Activated T-cell treated with anti-CD3 and anti-CD28 coated beads, Interleukin-2, amount 50 U/mL, for 4 hours (primary cell): ENCODE measurements around the gene CAND2. TPM values are rescaled to one million over a fixed set of nuclear protein-coding genes. Genes with fewer than 3 reads are reported as not detected.
"Not testable (repeated sequence)": the region's sequence is repeated elsewhere in the genome, so short reads cannot be mapped to it uniquely, and the experiment has no call there.

Experiments used
- ATAC-seq, 2 donors: fragments of 200-7000 bp; cut with Tn5 transposase; one replicate each; pipeline ENCODE4 v1.10.0; 2021
- DNase-seq: peaks from one replicate; pipeline ENCODE4 v3.0.0-alpha.2; 2020
- H3K27me3 Mint-ChIP-seq: one replicate; pipeline ENCODE4 v1.8.0; 2021; ENCODE audit warnings: low read depth, mixed read lengths
- H3K36me3 Mint-ChIP-seq: one replicate; pipeline ENCODE4 v1.8.0; 2022; ENCODE audit warnings: mixed read lengths; ENCODE audit not compliant: insufficient read depth
- H3K4me1 Mint-ChIP-seq: one replicate; pipeline ENCODE4 v1.8.0; 2021; ENCODE audit warnings: low read depth, mixed read lengths
- H3K4me3 Mint-ChIP-seq: one replicate; pipeline ENCODE4 v1.8.0; 2021; ENCODE audit warnings: mild to moderate bottlenecking, moderate library complexity, mixed read lengths
- H3K9me3 Mint-ChIP-seq: one replicate; pipeline ENCODE4 v1.8.0; 2021; ENCODE audit warnings: mixed read lengths
- total RNA-seq, 3 donors: library from RNA; stranded (reverse); gene quantifications; one replicate each; pipeline ENCODE4 v1.2.1, GENCODE V29; 2021

The CAND2 gene
- total RNA-seq, 3 donors from 2014 or later = 1.0 to 1.9 (median 1.4) TPM

DNA sequence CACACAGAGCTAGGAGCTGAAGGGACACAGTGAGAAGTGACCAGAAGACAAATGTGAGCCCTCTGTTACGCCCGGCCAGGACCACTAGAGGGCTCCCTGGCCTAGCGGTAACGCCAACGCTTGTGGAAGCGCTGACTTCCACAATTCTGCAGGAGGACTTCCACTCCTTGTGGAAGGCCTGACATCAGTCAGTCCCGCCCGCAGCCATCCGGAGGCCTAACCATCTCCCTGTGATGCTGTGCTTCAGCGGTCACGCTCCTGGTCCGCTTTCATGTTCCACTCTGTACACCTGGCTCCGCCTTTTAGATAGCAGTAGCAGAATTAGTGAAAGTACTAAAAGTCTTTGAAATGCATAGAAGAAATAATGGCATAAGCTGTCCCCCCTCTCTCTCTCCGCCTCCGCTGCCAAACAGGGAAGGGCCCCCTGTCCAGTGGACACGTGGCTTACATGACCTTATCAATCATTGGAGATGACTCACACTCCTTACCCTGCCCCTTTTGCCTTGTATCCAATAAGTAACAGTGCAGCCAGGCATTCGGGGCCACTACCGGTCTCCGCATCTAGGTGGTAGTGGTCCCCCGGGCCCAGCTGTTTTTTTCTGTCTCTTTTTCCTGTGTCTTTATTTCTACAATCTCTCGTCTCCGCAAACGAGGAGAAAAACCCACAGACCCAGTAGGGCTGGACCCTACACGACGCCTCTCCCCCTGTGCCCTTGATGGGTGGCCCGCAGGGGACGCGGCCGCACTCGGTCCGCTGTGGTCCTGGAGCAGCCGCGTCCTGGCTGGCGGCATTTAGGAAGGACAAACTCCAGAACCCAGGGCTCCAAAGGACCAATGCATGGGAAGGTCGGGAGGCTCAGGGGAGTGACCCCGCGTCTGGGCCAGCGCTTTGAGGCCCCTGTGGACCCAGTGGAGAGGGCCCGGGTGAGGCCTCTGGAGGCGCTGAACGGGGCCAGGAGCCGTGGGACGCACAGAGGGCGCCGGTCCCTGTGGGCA lies 71.9 kb downstream of the CAND2 start:
- Mint-ChIP-seq H3K36me3 (no peaks in the 10 kb centered on the region), H3K27me3 (peaks cover 13% of the 10 kb centered on the region), H3K4me1 (peaks cover 17% of the 10 kb centered on the region), H3K9me3 (peaks cover 6% of the 10 kb centered on the region), H3K4me3 (peak overlapping the region; percentile 76)
- peak; percentile 74 to 78 for ATAC-seq
- peak; percentile 40 for DNase-seq

DNA sequence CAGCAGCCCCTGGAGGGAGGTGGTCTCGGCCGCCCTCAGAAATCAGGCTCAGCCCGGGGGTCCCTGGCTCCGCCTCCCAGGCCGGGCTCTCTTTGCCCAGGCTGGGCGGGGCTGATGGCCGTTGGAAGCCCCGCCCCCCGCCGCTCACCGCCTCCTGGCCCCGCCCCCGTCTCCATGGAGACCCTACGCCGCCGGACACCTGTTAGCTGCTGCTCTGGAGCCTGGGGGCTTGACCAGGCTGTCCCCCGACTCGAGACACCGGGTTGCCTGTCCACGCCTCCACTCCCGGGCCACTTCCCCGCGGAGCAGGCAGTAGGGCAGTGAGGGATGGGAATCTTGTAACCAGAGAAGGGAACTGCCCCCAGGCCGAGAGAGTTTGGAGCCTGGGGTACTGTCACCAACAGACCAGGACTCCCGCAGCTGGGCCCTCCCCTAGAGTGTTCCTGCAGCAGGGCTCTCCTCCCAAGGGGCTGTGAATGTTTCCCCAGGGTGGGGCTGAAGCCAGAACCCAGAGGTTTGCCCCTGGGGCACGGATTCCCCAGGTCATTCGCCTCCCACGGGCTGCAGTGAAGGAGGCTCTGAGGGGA lies 72.6 kb downstream of the CAND2 start:
- H3K9me3 Mint-ChIP-seq = peaks cover 6% of the 10 kb centered on the region
- peak overlapping the region; percentile 76 for H3K4me3 Mint-ChIP-seq
- ATAC-seq (peak; percentile 52 to 55), DNase-seq (no peak)
- H3K36me3 Mint-ChIP-seq = no peaks in the 10 kb centered on the region
- H3K27me3 Mint-ChIP-seq = peaks cover 13% of the 10 kb centered on the region
- H3K4me1 Mint-ChIP-seq = peaks cover 17% of the 10 kb centered on the region

DNA sequence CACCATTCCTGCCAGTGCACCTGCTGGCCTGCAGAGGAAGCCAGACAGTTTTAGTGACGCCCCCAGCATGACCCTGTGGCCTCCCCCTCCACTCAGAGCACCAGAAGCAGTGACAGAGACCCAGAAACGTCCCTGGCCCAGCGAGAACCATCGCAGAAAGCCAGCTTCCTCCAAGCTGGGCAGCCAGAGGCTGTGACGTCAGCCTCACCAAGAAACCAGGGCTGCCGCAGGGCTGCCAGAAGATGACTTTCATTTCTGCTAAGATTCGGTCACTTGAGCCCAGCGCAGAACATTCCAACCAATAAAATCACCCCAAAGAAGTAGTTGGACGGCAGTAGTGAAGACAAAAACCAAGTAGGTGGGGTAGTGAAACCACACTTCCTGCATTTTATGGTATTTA lies 74.5 kb downstream of the CAND2 start:
- Mint-ChIP-seq H3K36me3 (no peaks in the 10 kb centered on the region), H3K4me3 (peak overlapping the region; percentile 31), H3K4me1 (peaks cover 17% of the 10 kb centered on the region), H3K27me3 (peaks cover 21% of the 10 kb centered on the region), H3K9me3 (no peaks in the 10 kb centered on the region)
- ATAC-seq (no peak), DNase-seq (no peak)

DNA sequence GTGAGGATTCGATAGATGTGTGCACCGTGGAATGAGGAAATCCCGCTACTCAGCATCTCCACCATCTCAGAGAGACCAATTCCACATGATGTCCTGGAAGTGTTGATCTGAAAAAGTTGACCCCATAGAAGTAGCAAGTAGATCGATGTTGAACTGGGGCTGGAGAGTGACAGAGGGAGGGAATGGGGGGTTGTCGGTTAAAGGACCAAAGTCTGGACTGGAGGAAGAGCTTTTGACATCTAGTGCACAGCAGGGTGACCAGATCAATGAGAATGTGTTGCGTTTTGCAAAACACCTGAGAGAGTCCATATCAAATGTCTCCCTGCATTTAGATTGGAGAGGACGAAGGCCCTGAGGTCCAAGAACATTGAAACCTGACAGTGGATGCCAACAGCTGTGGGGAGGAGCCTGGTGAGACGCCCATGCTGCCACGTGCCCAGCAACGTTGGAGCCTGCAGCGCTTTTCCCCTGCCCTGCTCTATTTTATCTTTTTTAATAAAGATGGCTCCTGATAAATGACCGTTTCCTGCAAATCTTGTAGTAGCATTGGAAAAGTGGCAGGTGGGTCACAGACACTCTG lies 75.0 kb downstream of the CAND2 start:
- Mint-ChIP-seq H3K36me3 (no peaks in the 10 kb centered on the region), H3K27me3 (peaks cover 21% of the 10 kb centered on the region), H3K9me3 (no peaks in the 10 kb centered on the region), H3K4me1 (peaks cover 17% of the 10 kb centered on the region), H3K4me3 (no peak overlapping the region)
- ATAC-seq (no peak), DNase-seq (no peak)

DNA sequence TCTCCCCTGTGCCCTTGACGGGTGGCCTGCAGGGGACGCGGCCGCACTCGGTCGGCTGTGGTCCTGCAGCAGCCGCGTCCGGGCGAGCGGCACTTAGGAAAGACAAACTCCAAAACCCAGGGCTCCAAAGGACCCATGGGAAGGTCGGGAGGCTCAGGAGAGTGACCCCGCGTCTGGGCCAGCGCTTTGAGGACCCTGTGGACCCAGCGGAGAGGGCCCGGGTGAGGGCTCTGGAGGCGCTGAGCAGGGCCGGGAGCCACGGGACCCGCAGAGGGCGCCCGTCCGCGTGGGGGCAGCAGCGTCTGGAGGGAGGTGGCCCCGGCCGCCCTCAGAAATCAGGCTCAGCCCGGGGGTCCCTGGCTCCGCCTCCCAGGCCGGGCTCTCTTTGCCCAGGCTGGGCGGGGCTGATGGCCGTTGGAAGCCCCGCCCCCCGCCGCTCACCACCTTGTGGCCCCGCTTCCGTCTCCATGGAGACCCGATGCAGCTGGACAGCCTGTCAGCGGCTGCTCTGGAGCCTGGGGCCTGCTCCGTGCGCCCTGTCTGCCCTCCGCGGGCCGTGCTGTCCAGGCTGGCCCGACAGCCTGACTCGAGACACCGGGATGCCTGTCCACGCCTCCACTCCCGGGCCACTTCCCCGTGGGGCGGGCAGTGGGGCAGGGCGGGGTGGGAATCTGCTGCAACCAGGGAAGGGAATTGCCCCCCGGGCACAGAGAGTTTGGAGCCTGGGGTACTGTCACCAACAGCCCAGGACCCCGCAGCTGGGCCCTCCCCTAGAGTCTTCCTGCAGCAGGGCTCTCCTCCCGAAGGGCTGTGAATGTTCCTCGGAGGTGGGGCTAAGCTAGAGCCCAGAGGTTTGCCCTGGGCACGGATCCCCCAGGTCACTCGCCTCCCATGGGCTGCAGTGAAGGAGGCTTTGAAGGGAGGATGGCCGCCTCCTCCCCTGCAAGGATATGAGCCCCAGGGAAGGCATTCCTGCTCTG lies 79.7 kb downstream of the CAND2 start:
- no peak for DNase-seq
- Mint-ChIP-seq H3K9me3 (no peaks in the 10 kb centered on the region), H3K4me3 (no peak overlapping the region), H3K27me3 (peaks cover 10% of the 10 kb centered on the region), H3K36me3 (no peaks in the 10 kb centered on the region), H3K4me1 (no peaks in the 10 kb centered on the region)
- ATAC-seq = peak; percentile 48 to 61

DNA sequence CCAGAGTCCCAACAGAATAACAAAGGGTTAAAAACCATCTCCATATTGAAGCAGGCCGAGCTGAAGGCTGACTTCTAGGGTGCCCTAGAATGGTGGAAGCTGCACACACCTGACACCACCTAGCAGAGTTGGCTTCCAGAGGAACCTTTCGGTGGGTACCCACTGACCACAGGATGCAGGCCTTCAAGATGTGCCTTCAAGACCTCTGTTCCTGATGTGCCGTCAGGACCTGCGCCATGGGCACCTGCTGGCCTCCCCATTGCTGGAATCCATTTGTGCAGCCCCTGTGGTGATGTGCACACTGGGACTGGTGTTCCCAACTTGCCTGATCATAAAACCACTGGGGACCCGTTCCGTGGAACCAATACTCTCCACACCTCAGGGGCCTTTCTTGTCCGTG lies 80.6 kb downstream of the CAND2 start:
- DNase-seq (no peak), ATAC-seq (no peak)
- Mint-ChIP-seq H3K27me3 (peaks cover 10% of the 10 kb centered on the region), H3K4me1 (no peaks in the 10 kb centered on the region), H3K9me3 (no peaks in the 10 kb centered on the region), H3K36me3 (no peaks in the 10 kb centered on the region), H3K4me3 (no peak overlapping the region)

DNA sequence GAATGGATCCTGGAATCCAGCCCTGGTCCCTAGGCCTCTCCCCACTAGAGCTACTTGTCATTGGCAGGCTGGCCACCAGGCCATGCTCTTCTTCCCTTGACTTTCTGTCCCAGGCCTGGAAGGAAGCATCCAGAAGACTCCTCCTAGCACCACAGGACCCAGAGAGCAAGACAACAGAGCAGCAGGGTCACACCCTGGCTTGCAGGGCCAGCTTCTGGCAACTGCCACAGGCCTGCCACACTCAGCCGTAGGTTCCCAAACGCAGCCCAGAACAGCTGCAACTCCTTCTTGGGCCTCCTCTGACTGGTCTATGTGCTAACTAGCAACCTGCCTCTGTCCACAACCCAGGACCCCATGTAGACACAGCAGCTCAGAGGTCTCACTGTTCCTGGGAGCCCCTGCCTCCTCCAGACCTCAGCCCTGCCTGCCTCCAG lies 81.7 kb downstream of the CAND2 start:
- H3K27me3 Mint-ChIP-seq = peaks cover 10% of the 10 kb centered on the region
- H3K36me3 Mint-ChIP-seq = no peaks in the 10 kb centered on the region
- H3K9me3 Mint-ChIP-seq = no peaks in the 10 kb centered on the region
- ATAC-seq = no peak
- DNase-seq = no peak
- H3K4me1 Mint-ChIP-seq = no peaks in the 10 kb centered on the region
- no peak overlapping the region for H3K4me3 Mint-ChIP-seq

DNA sequence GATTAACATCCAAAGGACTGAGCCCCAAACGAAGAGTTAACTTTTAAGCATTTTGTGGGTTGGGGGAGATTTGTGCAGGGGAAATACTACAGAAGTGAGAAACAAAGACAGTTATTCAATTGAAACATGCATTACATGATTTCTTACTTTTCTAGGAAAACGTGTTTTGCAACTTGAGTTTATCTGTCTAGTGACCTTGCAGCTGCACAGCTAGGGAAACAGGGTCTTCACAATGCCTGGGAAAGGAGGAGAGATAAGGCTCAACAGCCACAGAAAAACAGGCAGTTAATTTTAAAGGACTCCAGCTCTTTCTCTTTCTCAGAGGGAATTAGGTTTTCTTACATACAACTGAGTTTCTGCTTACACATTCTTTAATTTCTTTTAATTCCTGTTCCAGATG lies 82.3 kb downstream of the CAND2 start:
- not testable (repeated sequence) for ATAC-seq

DNA sequence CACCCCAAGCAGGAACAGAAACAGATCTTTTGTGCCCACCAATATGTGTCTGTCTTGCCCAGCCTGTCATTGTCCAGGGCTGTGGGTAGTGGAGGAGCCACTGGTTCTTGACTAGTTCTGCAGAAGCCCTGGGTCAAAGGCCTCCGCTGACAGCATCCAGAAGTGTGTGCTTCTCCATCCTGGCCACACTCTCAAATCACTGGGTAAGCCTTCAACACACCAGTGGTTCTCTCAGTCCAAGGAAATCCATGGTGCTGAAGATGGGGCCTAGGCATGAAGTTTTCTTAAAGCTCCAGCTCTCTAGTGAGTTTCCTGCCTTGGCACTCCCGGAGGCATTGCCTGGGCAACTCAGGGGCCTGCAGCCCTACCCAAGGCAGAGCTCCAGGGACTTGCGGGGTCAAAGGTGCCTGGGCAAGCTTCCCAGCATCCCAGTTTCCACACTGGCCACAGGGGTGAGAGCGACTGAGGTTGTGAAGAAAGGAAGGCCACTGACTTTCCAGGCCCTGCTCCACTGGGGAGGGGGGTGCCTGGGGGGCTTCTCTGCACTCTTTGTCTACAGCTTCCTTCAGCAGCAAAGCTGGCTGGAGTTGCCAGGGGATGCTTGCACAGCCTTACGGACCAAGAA lies 82.8 kb downstream of the CAND2 start:
- Mint-ChIP-seq H3K36me3 (no peaks in the 10 kb centered on the region), H3K4me1 (no peaks in the 10 kb centered on the region)

More for the DNA sequence above, 82.3 kb downstream of the CAND2 start:
- not testable (repeated sequence) for H3K9me3 Mint-ChIP-seq, H3K4me1 Mint-ChIP-seq, H3K4me3 Mint-ChIP-seq, DNase-seq, H3K36me3 Mint-ChIP-seq
- H3K27me3 Mint-ChIP-seq = peaks cover 14% of the 10 kb centered on the region

DNA sequence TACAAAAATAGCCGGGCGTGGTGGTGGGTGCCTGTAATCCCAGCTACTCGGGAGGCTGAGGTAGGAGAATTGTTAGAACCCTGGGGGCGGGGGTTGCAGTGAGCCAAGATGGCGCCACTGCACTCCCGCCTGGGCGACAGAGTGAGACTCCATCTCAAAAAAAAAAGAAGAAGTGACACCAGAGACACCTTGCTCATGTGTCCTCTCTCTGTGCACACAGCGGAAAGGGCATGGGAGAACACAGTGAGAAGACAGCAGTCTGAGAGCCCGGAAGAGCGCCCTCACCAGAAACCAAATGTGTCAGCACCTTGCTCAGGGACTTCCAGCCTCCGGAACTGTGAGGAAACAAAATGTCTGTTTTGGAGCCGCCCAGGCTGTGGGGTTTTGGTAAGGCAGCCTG lies 85.4 kb downstream of the CAND2 start:
- not testable (repeated sequence) for ATAC-seq, H3K9me3 Mint-ChIP-seq, DNase-seq, H3K36me3 Mint-ChIP-seq, H3K27me3 Mint-ChIP-seq, H3K4me3 Mint-ChIP-seq
- peaks cover 14% of the 10 kb centered on the region for H3K4me1 Mint-ChIP-seq

More for the DNA sequence above, 82.8 kb downstream of the CAND2 start:
- Mint-ChIP-seq H3K27me3 (peaks cover 15% of the 10 kb centered on the region), H3K4me3 (no peak overlapping the region), H3K9me3 (no peaks in the 10 kb centered on the region)
- DNase-seq (no peak), ATAC-seq (no peak)

DNA sequence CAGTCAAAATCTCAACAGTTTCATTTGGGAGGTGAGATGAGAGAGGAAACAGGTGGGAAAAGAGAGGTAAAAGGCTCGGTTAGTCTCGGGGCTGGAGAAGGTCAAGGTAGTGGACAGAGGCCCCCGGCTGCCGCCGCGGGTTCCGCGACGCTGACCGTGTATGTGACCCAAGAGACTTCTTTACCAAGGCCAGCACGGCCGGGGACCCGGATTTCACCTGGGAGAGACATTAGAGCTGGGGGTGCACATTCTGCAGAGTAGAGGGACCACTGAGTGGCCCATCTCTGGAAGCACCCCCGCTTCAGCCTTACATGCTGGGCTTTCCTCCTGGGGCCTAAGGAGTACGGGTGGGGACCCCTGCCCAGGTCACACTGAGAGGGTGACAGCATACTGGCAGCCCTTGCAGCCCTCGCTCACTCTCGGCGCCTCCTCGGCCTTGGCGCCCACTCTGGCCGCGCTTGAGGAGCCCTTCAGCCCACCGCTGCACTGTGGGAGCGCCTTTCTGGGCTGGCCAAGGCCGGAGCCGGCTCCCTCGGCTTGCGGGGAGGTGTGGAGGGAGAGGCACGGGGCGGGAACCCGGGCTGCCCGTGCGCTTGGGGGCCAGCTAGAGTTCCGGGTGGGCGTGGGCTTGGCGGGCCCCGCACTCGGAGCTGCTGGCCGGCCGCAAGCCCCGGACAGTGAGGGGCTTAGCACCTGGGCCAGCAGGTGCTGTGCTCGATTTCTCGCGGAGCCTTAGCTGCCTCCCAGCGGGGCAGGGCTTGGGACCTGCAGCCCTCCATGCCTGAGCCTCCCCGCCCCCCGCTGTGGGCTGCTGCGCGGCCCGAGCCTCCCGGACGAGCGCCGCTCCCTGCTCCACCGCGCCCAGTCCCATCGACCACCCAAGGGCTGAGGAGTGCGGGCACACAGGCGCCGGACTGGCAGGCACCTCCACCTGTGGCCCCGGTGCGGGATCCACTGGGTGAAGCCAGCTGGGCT lies 86.1 kb downstream of the CAND2 start:
- H3K4me1 Mint-ChIP-seq = peaks cover 16% of the 10 kb centered on the region
- H3K27me3 Mint-ChIP-seq = peaks cover 14% of the 10 kb centered on the region
- DNase-seq = no peak
- H3K36me3 Mint-ChIP-seq = no peaks in the 10 kb centered on the region
- ATAC-seq = no peak
- H3K9me3 Mint-ChIP-seq = no peaks in the 10 kb centered on the region
- H3K4me3 Mint-ChIP-seq = no peak overlapping the region

DNA sequence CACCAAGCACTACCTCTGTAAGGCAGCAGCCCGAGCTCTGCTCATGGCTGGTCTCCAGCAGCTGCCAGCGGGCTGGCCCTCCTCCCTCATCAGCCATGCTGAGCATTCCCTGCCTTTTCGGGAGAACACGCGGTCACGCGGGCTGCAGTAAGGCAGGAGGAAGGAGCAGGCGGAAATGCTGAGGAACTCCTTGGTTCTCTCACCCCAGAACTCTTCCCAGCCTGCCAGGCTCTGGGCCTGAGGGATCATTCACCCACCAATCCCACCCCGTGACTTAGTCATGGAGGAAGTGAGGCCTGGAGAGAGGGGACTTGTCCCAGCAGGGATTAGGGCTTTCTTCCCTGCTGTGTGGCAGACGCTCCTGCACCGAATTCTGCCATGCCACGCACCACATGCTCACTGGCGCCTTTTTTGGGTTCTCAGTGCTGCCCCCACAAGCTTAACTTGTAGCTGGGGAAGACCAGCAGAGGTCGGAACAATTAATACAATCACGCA lies 87.8 kb downstream of the CAND2 start:
- Mint-ChIP-seq H3K4me3 (no peak overlapping the region), H3K27me3 (peaks cover 21% of the 10 kb centered on the region), H3K9me3 (no peaks in the 10 kb centered on the region), H3K36me3 (no peaks in the 10 kb centered on the region), H3K4me1 (peaks cover 16% of the 10 kb centered on the region)
- DNase-seq (no peak), ATAC-seq (no peak)
